ENCODE measurements around the gene EPB41. TPM values are rescaled to one million over a fixed set of nuclear protein-coding genes. Genes with fewer than 3 reads are reported as not detected.

The EPB41 gene
- total RNA-seq, 1 donor from 2014 or later: 37.7 TPM

- no peak for DNase-seq (ENCODE audit: low spot score)
These were observed 60.1 kb downstream of the EPB41 start for GRCh38 chr1:28974432-28974831.

DNA sequence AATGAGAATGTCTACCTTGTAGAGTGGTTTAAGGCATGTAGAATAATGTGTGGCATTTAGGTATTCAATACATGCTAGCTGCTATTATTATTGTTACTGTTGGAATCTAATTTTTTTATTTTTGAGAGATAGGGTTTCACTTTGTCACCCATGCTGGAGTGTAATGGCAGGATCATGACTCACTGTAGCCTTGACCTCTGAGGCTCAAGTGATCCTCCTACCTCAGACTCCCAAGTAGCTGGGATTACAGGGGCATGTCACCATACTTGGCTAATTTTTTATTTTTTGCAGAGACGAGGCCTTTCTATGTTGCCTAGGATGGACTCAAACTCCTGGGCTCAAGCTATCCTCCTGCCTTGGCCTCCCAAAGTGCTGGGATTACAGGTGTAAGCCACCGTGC lies 61.9 kb downstream of the EPB41 start:
- DNase-seq (ENCODE audit: low spot score): no peak

DNA sequence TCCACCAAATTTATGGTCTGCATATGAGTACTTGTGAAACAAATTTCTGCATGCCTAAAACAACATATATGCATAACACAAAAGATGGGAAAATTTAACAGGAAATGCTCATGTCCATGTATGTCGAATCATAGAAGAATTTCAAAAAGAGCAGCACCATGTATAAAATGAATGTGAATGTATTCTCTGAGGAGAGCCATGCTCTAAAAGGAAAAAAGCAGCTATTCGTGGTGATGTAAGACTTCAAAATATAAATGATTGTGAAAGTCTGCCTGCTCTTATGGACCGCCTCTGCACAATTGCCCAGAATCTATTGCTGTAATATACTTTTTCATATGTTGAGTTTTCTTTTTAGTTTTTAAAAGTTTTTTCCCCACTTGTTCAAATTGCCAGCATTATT lies 66.8 kb downstream of the EPB41 start:
- no peak for DNase-seq (ENCODE audit: low spot score)

- DNase-seq (ENCODE audit: low spot score): no peak
These were observed 67.8 kb downstream of the EPB41 start for GRCh38 chr1:28982198-28982597.

DNA sequence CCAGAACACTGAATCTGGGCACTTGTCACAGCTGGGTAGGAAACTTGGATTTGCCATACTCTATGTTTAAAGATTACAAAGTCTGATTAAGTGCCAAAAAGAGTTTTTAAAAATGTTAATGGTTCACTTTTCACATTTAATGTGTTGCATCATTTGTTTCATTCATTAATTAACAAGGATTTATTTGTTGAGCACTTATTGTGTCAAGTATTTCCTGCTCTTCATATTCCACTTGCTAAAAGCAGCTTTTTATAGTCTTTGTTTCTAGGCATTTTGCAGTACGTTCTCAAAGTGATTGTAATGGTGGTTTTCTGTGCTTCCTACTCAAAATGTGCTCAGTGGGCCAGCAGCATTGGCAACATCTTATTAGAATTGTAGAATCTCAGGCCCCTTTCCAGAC lies 68.7 kb downstream of the EPB41 start:
- DNase-seq (ENCODE audit: low spot score): no peak

DNA sequence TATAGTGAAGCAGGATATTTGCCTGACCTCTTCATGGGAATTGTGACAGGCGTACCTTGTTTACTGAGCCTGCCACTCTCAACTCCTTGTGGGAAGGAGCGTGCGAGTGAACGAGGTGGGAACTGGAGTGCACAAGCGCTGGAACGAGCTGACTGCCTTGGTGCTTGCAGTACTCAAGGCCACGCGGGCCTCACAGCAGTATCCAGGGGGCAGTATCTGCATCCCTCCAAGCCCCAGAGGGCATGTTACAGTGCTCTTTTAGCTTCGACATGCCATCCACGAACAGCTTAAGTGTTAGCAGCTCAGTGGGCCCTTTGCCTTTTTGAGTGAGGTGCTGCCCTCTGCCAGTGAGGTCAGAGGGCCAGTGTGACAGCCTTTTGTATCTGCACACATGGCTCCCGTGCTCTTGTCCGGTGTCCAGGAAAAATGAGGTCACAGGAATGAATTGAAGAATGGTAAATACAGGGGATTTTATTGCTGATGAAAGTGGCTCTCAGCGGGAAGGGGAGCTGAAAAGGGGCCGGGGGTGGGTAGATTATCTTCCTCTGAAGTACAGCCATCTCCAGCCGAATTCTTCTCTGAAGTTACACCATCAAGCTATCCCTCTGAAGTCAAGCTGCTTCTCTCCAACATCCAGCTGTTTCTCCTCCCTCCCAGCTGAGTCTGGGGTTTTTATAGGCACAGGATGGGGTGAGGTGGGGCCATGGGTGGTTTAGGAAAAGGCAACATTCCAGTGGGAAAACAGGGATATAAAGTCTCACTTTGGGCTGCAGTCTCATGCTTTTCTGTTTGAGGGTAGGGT lies 69.3 kb downstream of the EPB41 start:
- no peak for DNase-seq (ENCODE audit: low spot score)

DNA sequence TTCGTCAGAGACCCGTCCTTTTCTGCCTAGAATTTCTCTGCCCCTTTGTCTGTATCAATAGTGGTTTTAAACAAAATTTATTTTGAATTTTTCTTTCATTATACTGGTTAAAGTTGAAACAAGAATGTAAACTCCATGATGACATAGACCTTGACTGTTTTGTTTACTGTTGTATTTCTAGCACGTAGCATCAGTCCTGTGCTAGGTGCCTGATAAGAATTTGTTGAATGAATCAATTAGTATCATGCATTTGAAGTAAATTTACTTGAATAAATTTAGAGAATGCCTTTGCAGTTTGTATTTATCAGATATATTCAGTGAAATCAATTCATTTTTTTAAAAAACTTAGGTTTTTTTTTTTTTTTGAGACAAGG lies 69.9 kb downstream of the EPB41 start:
- no peak for DNase-seq (ENCODE audit: low spot score)

- DNase-seq (ENCODE audit: low spot score): no peak
These were observed 71.1 kb downstream of the EPB41 start for GRCh38 chr1:28985427-28985826.

DNA sequence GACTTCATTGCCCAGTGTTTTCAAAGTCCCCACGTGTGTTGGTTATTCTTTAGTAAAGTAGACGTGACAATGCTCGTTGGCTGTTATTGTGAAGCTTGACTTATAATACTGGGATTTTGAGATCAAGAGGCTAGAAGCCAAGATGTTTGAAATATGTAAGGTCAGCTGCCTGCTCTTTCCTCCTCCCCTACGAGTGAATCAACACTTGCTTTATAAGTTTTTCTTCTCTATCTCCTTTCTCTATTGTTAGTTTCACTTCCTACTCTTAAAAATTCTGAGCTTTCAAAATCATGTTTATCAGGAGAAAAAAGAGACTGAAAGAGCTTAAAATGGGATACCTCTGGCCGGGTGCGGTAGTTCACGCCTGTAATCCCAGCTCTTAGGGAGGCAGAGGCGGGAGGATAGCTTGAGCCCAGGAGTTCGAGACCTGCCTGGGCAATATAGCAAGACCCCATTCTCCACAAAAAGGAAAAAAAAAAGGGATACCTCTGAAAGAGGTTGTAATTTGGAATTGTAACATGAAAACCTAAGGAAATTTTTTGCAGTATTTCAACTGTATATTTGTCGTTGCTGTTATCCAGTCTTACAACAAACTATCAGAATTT lies 72.0 kb downstream of the EPB41 start:
- DNase-seq (ENCODE audit: low spot score): no peak

DNA sequence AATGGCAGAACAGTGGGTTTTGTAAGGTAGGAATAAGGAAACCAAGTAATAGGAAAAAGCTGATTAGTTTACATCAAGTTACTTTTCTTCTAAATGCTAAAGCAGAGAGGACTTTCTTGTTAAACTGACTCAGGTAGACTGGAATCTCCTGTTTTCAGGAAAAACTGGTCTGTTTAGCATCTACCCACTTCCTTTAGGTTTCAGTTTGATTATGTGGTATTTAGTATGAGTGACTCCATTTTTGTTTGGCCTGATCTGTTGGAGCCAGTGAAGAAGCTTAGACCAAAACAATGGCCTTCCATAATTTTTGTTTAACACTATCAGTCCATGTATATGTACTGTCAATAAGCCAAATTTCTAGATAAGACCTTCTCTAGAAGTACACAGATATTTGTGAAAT lies 88.4 kb downstream of the EPB41 start:
- no peak for DNase-seq (ENCODE audit: low spot score)

DNA sequence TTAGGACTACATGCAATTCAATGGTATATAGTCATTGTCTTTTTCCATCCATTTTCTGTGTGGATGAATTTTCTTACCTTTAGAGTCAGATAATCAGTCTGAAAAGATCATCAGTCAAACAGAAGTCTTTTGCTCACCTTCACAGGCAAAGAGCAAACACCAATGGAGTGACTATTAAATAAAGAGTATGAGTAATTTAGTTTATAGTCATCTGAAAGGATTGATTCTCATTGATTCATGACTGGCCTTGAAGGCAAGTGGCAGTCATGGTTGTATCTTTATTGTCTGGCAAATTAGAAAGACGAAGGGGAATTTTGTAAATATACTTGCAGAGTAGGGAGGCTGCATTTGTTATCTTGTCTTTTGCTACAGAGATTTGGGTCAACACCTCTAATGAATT lies 89.9 kb downstream of the EPB41 start:
- DNase-seq (ENCODE audit: low spot score): no peak

DNA sequence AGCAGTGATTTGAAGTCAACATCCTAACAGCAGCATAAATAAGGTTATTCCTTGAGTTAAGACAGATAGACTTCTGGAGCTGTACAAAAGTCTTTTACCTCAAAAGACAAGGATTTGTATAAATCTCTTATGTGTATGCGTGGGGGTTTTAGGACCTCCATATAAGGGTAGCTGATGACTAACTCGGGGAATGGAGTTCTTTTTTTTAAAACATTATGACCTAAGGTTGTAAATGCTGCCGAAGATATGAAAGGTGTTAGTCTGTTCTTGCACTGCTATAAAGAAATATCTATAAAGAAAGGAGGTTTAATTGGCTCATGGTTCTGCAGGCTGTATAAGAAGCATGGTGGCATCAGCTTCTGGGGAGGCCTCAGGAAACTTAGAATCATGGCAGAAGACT lies 90.4 kb downstream of the EPB41 start:
- no peak for DNase-seq (ENCODE audit: low spot score)

DNA sequence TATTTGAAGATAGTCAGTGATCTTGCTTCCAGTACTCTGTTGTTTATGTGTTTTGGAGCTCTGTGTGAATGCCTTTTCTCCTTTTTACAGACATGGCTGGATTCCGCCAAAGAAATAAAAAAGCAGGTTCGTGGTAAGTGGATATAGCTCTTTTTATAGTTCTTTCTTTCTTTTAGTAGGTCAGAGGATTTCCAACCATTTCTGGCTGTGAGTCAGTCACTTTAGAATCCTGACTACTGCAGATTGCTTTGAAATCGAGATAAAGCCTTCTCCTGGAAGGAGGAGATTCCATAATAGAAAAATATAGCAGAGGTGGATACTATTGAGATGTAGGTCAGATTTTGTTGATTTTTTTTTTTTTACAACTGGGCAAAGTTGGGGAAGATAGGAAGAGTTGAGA lies 97.4 kb downstream of the EPB41 start:
- no peak for DNase-seq (ENCODE audit: low spot score)

- DNase-seq (ENCODE audit: low spot score): no peak
These were observed 102.9 kb downstream of the EPB41 start for GRCh38 chr1:29017235-29017634.

DNA sequence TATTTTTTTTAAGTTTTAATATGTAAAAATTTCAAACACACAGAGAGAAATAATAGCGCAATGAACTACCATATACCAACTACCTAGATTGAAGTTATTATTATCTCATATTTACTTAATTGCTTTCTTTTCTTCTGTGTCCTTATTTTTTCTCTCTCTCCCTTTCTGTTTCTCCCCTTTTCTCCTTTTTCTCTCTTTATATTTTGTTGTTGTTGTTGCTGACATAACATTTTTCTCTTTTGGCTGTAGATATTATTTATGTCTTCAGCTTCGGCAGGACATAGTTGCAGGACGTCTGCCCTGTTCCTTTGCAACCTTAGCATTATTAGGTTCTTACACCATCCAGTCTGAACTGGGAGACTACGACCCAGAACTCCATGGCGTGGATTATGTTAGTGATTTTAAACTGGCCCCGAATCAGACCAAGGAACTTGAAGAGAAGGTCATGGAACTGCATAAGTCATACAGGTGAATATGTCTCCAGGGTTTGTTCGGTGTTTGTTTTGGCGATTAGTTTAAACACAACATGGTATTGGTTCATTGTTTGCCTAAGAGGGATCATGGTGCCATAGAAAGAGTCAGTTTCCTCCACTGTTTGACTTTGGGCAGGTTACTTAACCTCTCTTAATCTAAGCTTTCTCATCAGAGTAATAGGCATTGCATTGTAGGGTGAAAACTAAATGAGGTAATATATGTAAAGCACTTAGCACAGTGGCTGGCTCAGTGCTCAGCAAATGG lies 103.8 kb downstream of the EPB41 start:
- DNase-seq (ENCODE audit: low spot score): no peak

GRCh38 chr1:29022620-29023019 lies 108.3 kb downstream of the EPB41 start:
- DNase-seq (ENCODE audit: low spot score): no peak

GRCh38 chr1:29029667-29030066 lies 115.3 kb downstream of the EPB41 start:
- no peak for DNase-seq (ENCODE audit: low spot score)

- no peak for DNase-seq (ENCODE audit: low spot score)
These were observed 118.5 kb downstream of the EPB41 start for GRCh38 chr1:29032841-29033240.

DNA sequence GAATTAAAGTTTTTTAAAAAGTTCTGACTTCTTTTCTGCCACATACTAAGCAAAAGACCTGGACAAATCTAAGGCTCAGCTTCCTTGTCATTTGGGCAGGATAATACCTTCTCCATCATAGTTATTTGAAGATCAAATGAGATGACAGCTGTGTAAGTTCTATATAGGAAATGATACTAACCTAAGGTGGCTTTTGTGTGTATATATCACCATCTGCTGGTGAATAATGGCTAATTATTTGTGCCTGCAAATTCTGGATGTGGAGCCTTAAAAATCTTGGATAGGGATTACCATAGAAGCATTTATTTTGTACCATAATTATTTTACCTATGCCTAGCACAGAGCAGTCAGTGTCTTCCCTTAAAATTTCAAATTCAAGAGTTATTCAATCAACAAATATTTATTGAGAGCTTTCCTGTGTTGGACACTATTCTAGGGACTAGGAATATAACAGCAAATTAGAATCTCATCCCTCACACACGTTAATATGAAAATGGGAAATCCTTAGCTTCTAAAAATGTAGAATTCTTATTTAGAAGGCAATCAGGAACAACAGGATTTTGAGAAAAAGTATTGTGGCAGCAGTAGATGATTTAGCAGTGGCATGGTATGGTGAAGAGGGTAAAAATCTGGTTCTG lies 119.6 kb downstream of the EPB41 start:
- no peak for DNase-seq (ENCODE audit: low spot score)

DNA sequence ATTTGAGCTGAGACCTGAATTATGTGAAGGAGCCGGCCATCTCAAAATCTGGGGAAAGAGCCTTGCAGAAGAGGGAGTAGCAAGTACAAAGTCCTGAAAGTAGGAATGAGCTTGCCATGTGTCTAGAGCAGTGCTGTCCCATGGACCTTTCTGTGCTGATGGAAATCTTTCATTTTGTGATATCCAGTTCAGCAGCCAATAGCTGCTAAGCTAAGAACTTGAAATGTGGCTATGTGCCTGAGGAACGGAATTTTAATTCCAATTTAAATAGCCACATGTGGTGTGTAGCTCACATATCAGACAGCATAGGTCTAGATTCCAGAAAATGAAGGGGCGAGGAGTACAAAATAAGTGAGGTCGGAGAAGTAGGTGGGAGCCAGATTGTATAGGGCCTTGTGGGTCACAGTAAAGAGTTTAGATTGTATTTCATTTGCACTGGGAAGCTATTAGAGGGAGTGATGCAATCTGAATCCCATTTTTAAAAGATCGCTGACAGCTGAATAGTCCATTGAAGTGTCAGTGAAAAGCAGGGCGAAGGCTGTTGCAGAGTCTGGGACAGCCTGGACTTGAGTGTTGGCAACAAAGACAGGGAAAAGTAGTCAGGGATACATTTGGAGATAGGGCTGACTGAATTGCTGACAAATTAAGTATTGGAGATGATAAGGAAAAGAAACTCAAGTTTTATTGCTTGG lies 129.1 kb downstream of the EPB41 start:
- no peak for DNase-seq (ENCODE audit: low spot score)

DNA sequence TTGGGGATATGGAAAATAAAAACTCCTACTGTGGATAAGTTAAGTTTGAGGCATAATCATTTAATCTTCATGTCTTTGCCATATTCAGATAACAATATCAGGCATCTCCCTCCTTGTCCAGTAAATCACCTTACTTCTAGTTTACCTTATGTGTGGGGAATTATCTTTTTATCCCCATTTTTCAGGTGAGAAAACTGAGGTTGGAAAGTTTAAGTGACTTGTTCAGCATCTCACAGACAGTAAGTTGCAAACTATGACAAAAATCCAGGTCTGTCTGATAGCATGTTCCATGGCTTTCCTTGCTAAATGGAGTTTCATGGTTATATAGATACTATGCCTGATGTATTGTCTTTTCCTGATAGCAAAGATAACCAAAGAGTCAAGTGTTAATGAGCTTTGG lies 129.6 kb downstream of the EPB41 start:
- no peak for DNase-seq (ENCODE audit: low spot score)

Data from mesenteric fat pad (tissue), 1 donor.